IMR-90 (cell line): ENCODE measurements around the gene PKM. TPM values are rescaled to one million over a fixed set of nuclear protein-coding genes. Genes with fewer than 3 reads are reported as not detected.

Experiments used
- ATAC-seq: fragments of 200-7000 bp; cut with Tn5 transposase; 2 replicates; pipeline ENCODE4 v1.9.1; 2020; ENCODE audit warnings: low read depth, mild to moderate bottlenecking, moderate library complexity
- BruUV-seq: library from RNA; stranded (reverse); fragments of 400-500 nt; replicated peaks from 2 replicates; lab custom pipeline; 2021; lab: Mats Ljungman, UMichigan
- CTCF ChIA-PET: fragments of 300-600 bp; formaldehyde crosslinking; extraction: SDS; loops from one replicate; lab custom pipeline; 2021; ENCODE audit warnings: antibody characterized with exemption; lab: Yijun Ruan, JAX
- POLR2A ChIA-PET: fragments of 300-600 bp; sonication (Branson Sonifier 250); formaldehyde crosslinking; loops from one replicate; lab custom pipeline; 2022; ENCODE audit warnings: antibody characterized with exemption; ENCODE audit not compliant: unreplicated experiment; lab: Charles Lee
- DNase-seq: peaks from one replicate; pipeline ENCODE4 v3.0.0; 2013
- H2AFZ ChIP-seq: replicated peaks from 2 replicates; pipeline ENCODE3; 2013; ENCODE audit warnings: low read length, mild to moderate bottlenecking; ENCODE audit not compliant: poor library complexity
- H2AK5ac ChIP-seq: 2 replicates; pipeline ENCODE4 v1.6.1; 2013; ENCODE audit warnings: low read depth, low read length, inconsistent platforms
- H2AK9ac ChIP-seq: replicated peaks from 2 replicates; pipeline ENCODE3; 2013; ENCODE audit warnings: mild to moderate bottlenecking, low read depth, low read length, moderate library complexity; ENCODE audit not compliant: poor library complexity
- H2BK120ac ChIP-seq: 2 replicates; pipeline ENCODE4 v1.6.1; 2013; ENCODE audit warnings: low read depth, low read length, inconsistent platforms
- H2BK15ac ChIP-seq: 3 replicates; pipeline ENCODE4 v1.6.1; 2013; ENCODE audit warnings: low read depth, low read length, inconsistent platforms
- H2BK20ac ChIP-seq: 2 replicates; pipeline ENCODE4 v1.6.1; 2013; ENCODE audit warnings: low read depth, mild to moderate bottlenecking, inconsistent platforms, low read length, moderate library complexity
- H2BK5ac ChIP-seq: 2 replicates; pipeline ENCODE4 v1.6.1; 2013; ENCODE audit warnings: mild to moderate bottlenecking, low read depth, low read length, inconsistent platforms; ENCODE audit not compliant: poor library complexity, severe bottlenecking
- H3K14ac ChIP-seq: replicated peaks from 2 replicates; pipeline ENCODE4 v1.6.1; 2013; ENCODE audit warnings: low read depth, low read length, inconsistent platforms
- H3K18ac ChIP-seq: 2 replicates; pipeline ENCODE4 v1.6.1; 2013; ENCODE audit warnings: low read depth, low read length, control low read depth
- H3K23ac ChIP-seq: 2 replicates; pipeline ENCODE4 v1.6.1; 2013; ENCODE audit warnings: low read depth, low read length, inconsistent platforms
- H3K27ac ChIP-seq: 2 replicates; pipeline ENCODE4 v1.5.1; 2013; ENCODE audit warnings: mild to moderate bottlenecking, control low read depth, low read length; ENCODE audit not compliant: insufficient read depth
- H3K27me3 ChIP-seq: 2 replicates; pipeline ENCODE4 v1.6.1; 2013; ENCODE audit warnings: low read length; ENCODE audit not compliant: control insufficient read depth, insufficient read depth
- H3K36me3 ChIP-seq: 2 replicates; pipeline ENCODE4 v1.6.1; 2013; ENCODE audit warnings: low read length, mixed read lengths; ENCODE audit not compliant: control insufficient read depth, insufficient read depth
- H3K4ac ChIP-seq: 2 replicates; pipeline ENCODE4 v1.6.1; 2013; ENCODE audit warnings: low read depth, low read length, inconsistent platforms
- H3K4me1 ChIP-seq: 2 replicates; pipeline ENCODE4 v1.6.1; 2013; ENCODE audit warnings: low read length, mixed read lengths; ENCODE audit not compliant: control insufficient read depth, insufficient read depth
- H3K4me2 ChIP-seq: 2 replicates; pipeline ENCODE4 v1.6.1; 2013; ENCODE audit warnings: low read depth, mild to moderate bottlenecking, control low read depth, low read length, moderate library complexity
- H3K4me3 ChIP-seq: 2 replicates; pipeline ENCODE4 v1.5.1; 2013; ENCODE audit warnings: low read depth, mild to moderate bottlenecking, control low read depth, low read length, moderate library complexity; ENCODE audit not compliant: insufficient read depth
- H3K56ac ChIP-seq: 2 replicates; pipeline ENCODE4 v1.6.1; 2013; ENCODE audit warnings: low read length, inconsistent platforms; ENCODE audit not compliant: insufficient read depth; ENCODE audit errors: extremely low read depth
- H3K79me1 ChIP-seq, 2 experiments: 2 replicates each; pipeline ENCODE4 v1.6.1; 2013; ENCODE audit warnings: low read length in 2 of 2, inconsistent platforms in 1 of 2, low read depth in 1 of 2
- H3K9ac ChIP-seq: 2 replicates; pipeline ENCODE4 v1.6.1; 2013; ENCODE audit warnings: low read depth, low read length, control low read depth
- H3K9me1 ChIP-seq: 2 replicates; pipeline ENCODE4 v1.6.1; 2013; ENCODE audit warnings: low read length, inconsistent platforms; ENCODE audit not compliant: insufficient read depth
- H3K9me3 ChIP-seq: 2 replicates; pipeline ENCODE4 v1.6.1; 2013; ENCODE audit warnings: low read length; ENCODE audit not compliant: control insufficient read depth, insufficient read depth
- H4K20me1 ChIP-seq: 2 replicates; pipeline ENCODE4 v1.6.1; 2013; ENCODE audit warnings: low read length, inconsistent platforms; ENCODE audit not compliant: insufficient read depth
- H4K5ac ChIP-seq: 2 replicates; pipeline ENCODE4 v1.6.1; 2013; ENCODE audit warnings: mild to moderate bottlenecking, low read depth, low read length, control low read depth
- H4K8ac ChIP-seq, 2 experiments: 2 replicates each; pipeline ENCODE4 v1.6.1; 2013; ENCODE audit warnings: low read depth in 2 of 2, low read length in 2 of 2, control low read depth in 1 of 2, inconsistent platforms in 1 of 2
- H4K91ac ChIP-seq: 2 replicates; pipeline ENCODE4 v1.6.1; 2013; ENCODE audit warnings: low read depth, low read length, inconsistent platforms; ENCODE audit not compliant: insufficient read depth
- BHLHE40 ChIP-seq: fragments of 150-350 bp; IDR thresholded peaks from 2 replicates; pipeline ENCODE4 v1.6.1; 2016; ENCODE audit warnings: mild to moderate bottlenecking, low read depth, low read length
- CEBPB ChIP-seq: IDR thresholded peaks from 2 replicates; pipeline ENCODE4 v1.6.1; 2012; ENCODE audit warnings: low read depth, low read length, improper control_type of control experiment
- CHD1 ChIP-seq: IDR thresholded peaks from 2 replicates; pipeline ENCODE4 v1.6.1; 2012; ENCODE audit warnings: low read depth, low read length, improper control_type of control experiment
- CTCF ChIP-seq: conservative IDR thresholded peaks from 2 replicates; pipeline ENCODE4 v1.5.1; 2012; ENCODE audit warnings: mild to moderate bottlenecking, low read depth, low read length, improper control_type of control experiment
- ELK1 ChIP-seq: fragments of 150-350 bp; IDR thresholded peaks from 2 replicates; pipeline ENCODE4 v1.6.1; 2016; ENCODE audit warnings: low read depth, mild to moderate bottlenecking, low read length, moderate library complexity, borderline replicate concordance
- FOS ChIP-seq: fragments of 150-350 bp; IDR thresholded peaks from 2 replicates; pipeline ENCODE4 v1.6.1; 2016; ENCODE audit warnings: low read depth, low read length
- MAFK ChIP-seq: IDR thresholded peaks from 2 replicates; pipeline ENCODE4 v1.6.1; 2012; ENCODE audit warnings: low read depth, low read length, improper control_type of control experiment
- MAZ ChIP-seq: IDR thresholded peaks from 2 replicates; pipeline ENCODE4 v1.6.1; 2012; ENCODE audit warnings: low read depth, mild to moderate bottlenecking, low read length, improper control_type of control experiment, moderate library complexity, borderline replicate concordance
- MXI1 ChIP-seq: IDR thresholded peaks from 2 replicates; pipeline ENCODE4 v1.6.1; 2012; ENCODE audit warnings: low read depth, mild to moderate bottlenecking, low read length, moderate library complexity, borderline replicate concordance
- NFE2L2 ChIP-seq: fragments of 150-350 bp; IDR thresholded peaks from 2 replicates; pipeline ENCODE4 v1.6.1; 2016; ENCODE audit warnings: low read depth, mild to moderate bottlenecking, low read length
- POLR2A ChIP-seq: IDR thresholded peaks from 2 replicates; pipeline ENCODE4 v1.6.1; 2012; ENCODE audit warnings: mild to moderate bottlenecking, low read depth, low read length
- RAD21 ChIP-seq: IDR thresholded peaks from 2 replicates; pipeline ENCODE4 v1.6.1; 2012; ENCODE audit warnings: low read length, improper control_type of control experiment
- RCOR1 ChIP-seq: IDR thresholded peaks from 2 replicates; pipeline ENCODE4 v1.6.1; 2012; ENCODE audit warnings: mild to moderate bottlenecking, low read length, improper control_type of control experiment; ENCODE audit not compliant: insufficient replicate concordance
- RFX5 ChIP-seq: IDR thresholded peaks from 2 replicates; pipeline ENCODE4 v1.8.0; 2012; ENCODE audit warnings: low read depth, mild to moderate bottlenecking, low read length, moderate library complexity
- SMC3 ChIP-seq: fragments of 150-350 bp; IDR thresholded peaks from 2 replicates; pipeline ENCODE4 v1.6.1; 2016; ENCODE audit warnings: low read depth, mild to moderate bottlenecking, antibody characterized with exemption, low read length, moderate library complexity
- WGBS, 2 experiments: methylation state at CpG; one replicate each; pipeline versions ENCODE4 v1.1.5 to v1.1.7; 2013; ENCODE audit warnings: missing lambda C conversion rate in 2 of 2; ENCODE audit not compliant: insufficient read length in 1 of 2; ENCODE audit errors: extremely low coverage in 2 of 2; 5-methylcytosine and 5-hydroxymethylcytosine counted together
- dilution Hi-C: fragments of 300-500 bp; cut with HindIII; formaldehyde crosslinking; loops from one replicate; pipeline ENCODE4 v1.14.3; 2018; ENCODE audit warnings: low sequenced_read_pairs; ENCODE audit not compliant: unreplicated experiment
- in situ Hi-C: fragments of 300-500 bp; cut with MboI; formaldehyde crosslinking; loops from 3 replicates; pipeline ENCODE4 v1.14.3; 2019; ENCODE audit warnings: low sequenced_read_pairs, inconsistent platforms, mixed read lengths
- intact Hi-C: fragments of 100-400 bp; cut with micrococcal nuclease; formaldehyde crosslinking; loops from 2 replicates; pipeline ENCODE4 v1.10.0; 2022
- polyA plus RNA-seq, 3 experiments: library from polyadenylated mRNA; depleted of rRNA; stranded (reverse); fragments of >200 nt; gene quantifications; 2 replicates each; pipeline ENCODE4 v1.2.3, GENCODE V29; 2012; ENCODE audit warnings: low replicate concordance in 1 of 3
- total RNA-seq: library from RNA; depleted of rRNA; stranded (reverse); fragments of >200 nt; gene quantifications from 2 replicates; pipeline ENCODE4 v1.2.3, GENCODE V29; 2012
- TF ChIP-seq, protein P1 (sequence below): fragments of 150-350 bp; IDR thresholded peaks from 2 replicates; pipeline ENCODE4 v1.6.1; 2017; ENCODE audit warnings: mild to moderate bottlenecking, antibody characterized with exemption, low read length, low read depth

PKM gene
- total and polyA plus RNA-seq, 2 of the 4 experiments (the other 2 are of a cell fraction) = 2,219 to 3,859 TPM

DNA sequence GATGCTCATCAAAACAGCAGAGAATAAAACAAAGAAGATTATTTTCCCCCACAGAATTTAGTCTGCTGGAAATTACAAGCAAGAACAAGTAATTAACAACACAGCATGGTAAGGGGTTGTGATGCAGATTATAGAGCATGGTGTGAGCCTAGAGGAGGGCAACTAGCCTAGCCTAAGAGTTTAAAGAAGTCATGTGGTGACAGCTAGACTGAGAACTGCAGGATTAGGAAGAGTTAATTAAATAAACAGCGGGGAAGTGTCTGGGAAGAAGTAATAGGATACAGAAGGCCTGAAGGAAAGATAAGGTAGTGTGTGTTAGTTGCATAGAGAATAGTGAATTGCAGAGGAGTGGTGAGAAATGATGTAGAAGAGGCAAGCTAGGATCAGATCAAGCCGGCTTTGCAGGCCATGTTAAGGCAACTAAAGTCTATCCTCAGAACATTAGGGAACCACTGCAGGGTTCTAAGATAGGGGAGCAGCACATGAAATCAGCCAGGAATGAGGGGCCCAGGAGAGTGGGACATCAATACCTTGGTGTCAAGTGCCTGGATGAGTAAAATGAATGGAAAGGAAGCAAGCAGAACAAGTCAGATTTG, 11.9 kb upstream of the PKM start:
- Histone ChIP-seq H3K4me3 (no peak overlapping the region), H3K9ac (no peak overlapping the region), H3K79me1 (peaks cover 0 to 2% of the 10 kb centered on the region in 2 experiments; a peak in 3 of 4 replicates), H4K8ac (no peak overlapping the region), H3K56ac (no peak overlapping the region), H2BK5ac (no peak overlapping the region), H3K18ac (no peak overlapping the region), H2BK20ac (no peak overlapping the region), H3K27me3 (no peaks in the 10 kb centered on the region), H4K5ac (no peak overlapping the region), H3K4me1 (peaks cover 2% of the 10 kb centered on the region), H4K20me1 (no peaks in the 10 kb centered on the region), H3K14ac (no peak overlapping the region), H2BK120ac (no peak overlapping the region), H4K91ac (no peak overlapping the region), H3K9me3 (no peaks in the 10 kb centered on the region), H3K23ac (no peak overlapping the region), H2AK5ac (no peak overlapping the region), H3K4me2 (no peak overlapping the region), H2BK15ac (no peak overlapping the region), H3K9me1 (peaks cover 8% of the 10 kb centered on the region), H3K4ac (no peak overlapping the region), H3K36me3 (peaks cover 25% of the 10 kb centered on the region), H2AFZ (no peak overlapping the region), H3K27ac (no peak overlapping the region), H2AK9ac (no peak overlapping the region)
- ChIA-PET POLR2A (no interaction called here), CTCF (no interaction called here)
- intact Hi-C loops = no loop called here
- DNase-seq = no peak
- no peak for ATAC-seq
- in situ Hi-C loops = no loop called here
- TF ChIP-seq CHD1 (no peak), FOS (no peak), MAZ (no peak), POLR2A (no peak), MAFK (no peak), SMC3 (no peak), ELK1 (no peak), RAD21 (no peak), CEBPB (no peak), CTCF (no peak), NFE2L2 (no peak), BHLHE40 (no peak), RFX5 (no peak), MXI1 (no peak), RCOR1 (no peak)
- TF ChIP-seq, protein P1, sequence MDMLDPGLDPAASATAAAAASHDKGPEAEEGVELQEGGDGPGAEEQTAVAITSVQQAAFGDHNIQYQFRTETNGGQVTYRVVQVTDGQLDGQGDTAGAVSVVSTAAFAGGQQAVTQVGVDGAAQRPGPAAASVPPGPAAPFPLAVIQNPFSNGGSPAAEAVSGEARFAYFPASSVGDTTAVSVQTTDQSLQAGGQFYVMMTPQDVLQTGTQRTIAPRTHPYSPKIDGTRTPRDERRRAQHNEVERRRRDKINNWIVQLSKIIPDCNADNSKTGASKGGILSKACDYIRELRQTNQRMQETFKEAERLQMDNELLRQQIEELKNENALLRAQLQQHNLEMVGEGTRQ = no peak
- no TSS peak for BruUV-seq
- 28% methylated on average over 2 of the region's 2 CpGs; no CpG with 5 or more reads in 1 of the 2 experiments for WGBS, 2 experiments
- dilution Hi-C loops = no loop called here
